AG09319 (cell line): Measurements from ENCODE around the gene DPCD.

Experiments
- DNase-seq: peaks from one replicate; pipeline ENCODE4 v3.0.0-alpha.2; 2010; ENCODE audit warnings: low read depth; ENCODE audit errors: extremely low read depth
- CTCF ChIP-seq: IDR thresholded peaks from 2 replicates; pipeline ENCODE4 v1.5.1; 2011; ENCODE audit warnings: low read depth, mild to moderate bottlenecking, inconsistent platforms, low read length, moderate library complexity

DPCD gene

GRCh38 chr10:101643546-101643945 lies 55.4 kb downstream of the DPCD start:
- TF ChIP-seq CTCF: no peak
- DNase-seq: no peak

- DNase-seq: no peak
- no peak for TF ChIP-seq CTCF
These were observed 55.9 kb downstream of the DPCD start for GRCh38 chr10:101644002-101644401.

GRCh38 chr10:101645659-101646058 lies 57.5 kb downstream of the DPCD start:
- DNase-seq: no peak
- TF ChIP-seq CTCF: no peak

- no peak for DNase-seq
- no peak for TF ChIP-seq CTCF
These were observed 58.2 kb downstream of the DPCD start for GRCh38 chr10:101646364-101646763.

- TF ChIP-seq CTCF: no peak
- no peak for DNase-seq
These were observed 59.1 kb downstream of the DPCD start for GRCh38 chr10:101647255-101647654.

- TF ChIP-seq CTCF: no peak
- no peak for DNase-seq
These were observed 61.5 kb downstream of the DPCD start for GRCh38 chr10:101649525-101650085.

GRCh38 chr10:101650863-101651262 lies 62.7 kb downstream of the DPCD start:
- DNase-seq: no peak
- no peak for TF ChIP-seq CTCF
